Measurements from ENCODE around the gene PPIG.
"Not testable (repeated sequence)": the region's sequence is repeated elsewhere in the genome, so short reads cannot be mapped to it uniquely, and the experiment has no call there.

Gene PPIG

GRCh38 chr2:169609264-169609663 lies 25.1 kb downstream of the PPIG start:
- no peak overlapping the region for H3K27ac ChIP-seq
- TF ChIP-seq CTCF (IDR thresholded peaks at IDR 0.05), result no peak
- no peak for TF ChIP-seq ZFX (IDR thresholded peaks at IDR 0.05; ENCODE audit: borderline replicate concordance)

- no peak overlapping the region for H3K27ac ChIP-seq
- no peak for TF ChIP-seq ZFX (IDR thresholded peaks at IDR 0.05; ENCODE audit: borderline replicate concordance)
- no peak for TF ChIP-seq CTCF (IDR thresholded peaks at IDR 0.05)
These were observed 29.7 kb downstream of the PPIG start for GRCh38 chr2:169613876-169614275.

GRCh38 chr2:169615982-169616381 lies 31.8 kb downstream of the PPIG start:
- not testable (repeated sequence) for H3K27ac ChIP-seq

DNA sequence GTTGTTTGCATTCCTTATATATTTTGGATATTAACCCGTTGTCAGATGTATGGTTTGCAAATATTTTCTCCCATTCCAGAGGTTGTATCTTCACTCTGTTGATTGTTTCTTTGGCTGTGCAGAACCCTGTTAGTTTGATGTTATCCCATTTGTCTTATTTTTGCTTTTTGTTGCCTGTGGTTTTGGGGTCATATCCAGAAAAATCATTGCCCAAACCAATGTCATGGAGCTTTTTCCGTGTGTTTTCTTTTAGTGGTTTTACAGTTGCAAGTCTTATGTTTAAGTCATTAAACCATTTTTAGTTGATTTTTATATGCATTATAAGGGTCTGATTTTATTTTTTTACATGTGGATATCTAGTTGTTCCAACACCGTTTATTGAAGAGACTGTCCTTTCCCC lies 35.8 kb downstream of the PPIG start:
- no peak overlapping the region for H3K27ac ChIP-seq
- TF ChIP-seq CTCF (IDR thresholded peaks at IDR 0.05), result no peak
- no peak for TF ChIP-seq ZFX (IDR thresholded peaks at IDR 0.05; ENCODE audit: borderline replicate concordance)

DNA sequence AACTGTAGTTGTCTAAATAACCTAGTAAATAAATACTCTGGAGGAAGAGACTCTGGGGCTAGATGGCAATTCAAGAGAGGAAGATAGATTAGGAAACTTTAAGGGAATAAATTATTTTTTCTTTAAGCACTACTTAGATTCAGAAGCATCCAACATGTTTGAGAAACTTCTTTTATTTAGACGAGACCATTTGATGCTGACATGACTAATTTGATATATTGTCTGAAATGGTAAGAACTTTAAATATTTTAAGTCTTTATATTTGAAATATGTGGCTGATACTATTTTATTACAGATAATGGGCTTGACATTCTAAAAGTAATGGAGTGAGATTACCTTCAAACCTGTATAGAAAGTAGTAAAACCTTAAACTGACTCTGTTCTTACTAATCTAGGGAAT lies 36.4 kb downstream of the PPIG start:
- TF ChIP-seq ZFX (IDR thresholded peaks at IDR 0.05; ENCODE audit: borderline replicate concordance) (no peak), CTCF (IDR thresholded peaks at IDR 0.05) (no peak)
- H3K27ac ChIP-seq, result no peak overlapping the region

GRCh38 chr2:169623235-169623634 lies 39.1 kb downstream of the PPIG start:
- H3K27ac ChIP-seq, result no peak overlapping the region
- TF ChIP-seq CTCF (IDR thresholded peaks at IDR 0.05), result no peak
- no peak for TF ChIP-seq ZFX (IDR thresholded peaks at IDR 0.05; ENCODE audit: borderline replicate concordance)

DNA sequence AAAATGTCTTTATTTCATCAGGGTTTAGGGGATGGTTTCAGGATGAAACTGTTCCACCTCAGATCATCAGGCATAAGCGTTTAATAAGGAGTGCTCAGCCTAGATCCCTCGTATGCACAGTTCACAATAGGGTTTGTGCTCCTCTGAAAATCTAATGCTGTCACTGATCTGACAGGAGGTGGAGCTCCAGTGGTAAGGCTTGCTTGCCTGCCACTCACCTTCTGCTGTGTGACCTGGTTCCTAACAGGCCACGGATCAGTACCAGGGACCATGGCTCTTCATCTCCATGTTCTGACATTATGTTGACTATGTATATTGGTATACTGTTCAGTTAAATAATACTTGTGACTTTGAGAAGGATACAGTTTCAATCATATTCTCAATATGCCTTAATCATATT lies 41.6 kb downstream of the PPIG start:
- no peak overlapping the region for H3K27ac ChIP-seq
- TF ChIP-seq ZFX (IDR thresholded peaks at IDR 0.05; ENCODE audit: borderline replicate concordance) (no peak), CTCF (IDR thresholded peaks at IDR 0.05) (no peak)

DNA sequence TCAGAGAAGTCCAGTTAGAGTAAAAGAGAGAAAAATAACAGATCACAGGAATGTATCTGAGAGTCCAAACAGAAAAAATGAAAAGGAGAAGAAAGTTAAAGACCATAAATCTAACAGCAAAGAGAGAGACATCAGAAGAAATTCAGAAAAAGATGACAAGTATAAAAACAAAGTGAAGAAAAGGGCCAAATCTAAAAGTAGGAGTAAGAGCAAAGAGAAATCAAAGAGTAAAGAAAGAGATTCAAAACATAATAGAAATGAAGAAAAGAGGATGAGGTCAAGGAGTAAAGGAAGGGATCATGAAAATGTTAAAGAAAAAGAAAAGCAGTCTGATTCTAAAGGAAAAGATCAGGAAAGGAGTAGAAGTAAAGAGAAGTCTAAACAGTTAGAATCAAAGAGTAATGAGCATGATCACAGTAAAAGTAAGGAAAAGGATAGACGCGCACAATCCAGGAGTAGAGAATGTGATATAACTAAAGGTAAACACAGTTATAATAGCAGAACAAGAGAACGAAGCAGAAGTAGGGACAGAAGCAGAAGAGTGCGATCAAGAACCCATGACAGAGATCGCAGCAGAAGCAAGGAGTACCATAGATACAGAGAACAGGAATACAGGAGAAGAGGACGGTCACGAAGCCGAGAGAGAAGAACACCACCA lies 52.4 kb downstream of the PPIG start:
- TF ChIP-seq CTCF (IDR thresholded peaks at IDR 0.05) (no peak), ZFX (IDR thresholded peaks at IDR 0.05; ENCODE audit: borderline replicate concordance) (no peak)
- no peak overlapping the region for H3K27ac ChIP-seq
